Skeletal muscle tissue (tissue), 4 donors: ENCODE results near the gene ADIRF. TPM values are rescaled to one million over a fixed set of nuclear protein-coding genes. Genes with fewer than 3 reads are reported as not detected.

Source experiments
- H3K27ac ChIP-seq: one replicate; pipeline ENCODE4 v1.7.0; 2013; ENCODE audit warnings: mild to moderate bottlenecking, low read depth, low read length, inconsistent platforms
- H3K27me3 ChIP-seq, 3 donors: one replicate each; pipeline ENCODE4 v1.7.0; 2013; ENCODE audit warnings: low read length in 3 of 3; ENCODE audit not compliant: control insufficient read depth in 3 of 3, insufficient read depth in 3 of 3
- H3K36me3 ChIP-seq, 3 donors: one replicate each; pipeline ENCODE4 v1.7.0; 2013; ENCODE audit warnings: low read length in 3 of 3; ENCODE audit not compliant: control insufficient read depth in 3 of 3, insufficient read depth in 3 of 3
- H3K4me1 ChIP-seq, 3 donors: one replicate each; pipeline ENCODE4 v1.7.0; 2013; ENCODE audit warnings: low read length in 3 of 3, mild to moderate bottlenecking in 3 of 3; ENCODE audit not compliant: control insufficient read depth in 3 of 3, insufficient read depth in 3 of 3
- H3K4me3 ChIP-seq, 3 donors: one replicate each; pipeline ENCODE4 v1.7.0; 2013; ENCODE audit warnings: low read length in 3 of 3
- H3K9ac ChIP-seq, 3 donors: one replicate each; pipeline ENCODE4 v1.7.0; 2013; ENCODE audit warnings: low read length in 3 of 3, mild to moderate bottlenecking in 3 of 3, moderate library complexity in 2 of 3, low read depth in 1 of 3
- H3K9me3 ChIP-seq, 3 donors: one replicate each; pipeline ENCODE4 v1.7.0; 2013; ENCODE audit warnings: low read length in 3 of 3; ENCODE audit not compliant: control insufficient read depth in 3 of 3
- total RNA-seq: library from RNA; depleted of rRNA; stranded (reverse); fragments of >200 nt; gene quantifications from one replicate; pipeline ENCODE4 v1.2.3, GENCODE V29; 2014
- donor health status: Osteomylitis.

ADIRF gene
- total RNA-seq, 1 donor from 2014 or later, result 11.5 TPM

DNA sequence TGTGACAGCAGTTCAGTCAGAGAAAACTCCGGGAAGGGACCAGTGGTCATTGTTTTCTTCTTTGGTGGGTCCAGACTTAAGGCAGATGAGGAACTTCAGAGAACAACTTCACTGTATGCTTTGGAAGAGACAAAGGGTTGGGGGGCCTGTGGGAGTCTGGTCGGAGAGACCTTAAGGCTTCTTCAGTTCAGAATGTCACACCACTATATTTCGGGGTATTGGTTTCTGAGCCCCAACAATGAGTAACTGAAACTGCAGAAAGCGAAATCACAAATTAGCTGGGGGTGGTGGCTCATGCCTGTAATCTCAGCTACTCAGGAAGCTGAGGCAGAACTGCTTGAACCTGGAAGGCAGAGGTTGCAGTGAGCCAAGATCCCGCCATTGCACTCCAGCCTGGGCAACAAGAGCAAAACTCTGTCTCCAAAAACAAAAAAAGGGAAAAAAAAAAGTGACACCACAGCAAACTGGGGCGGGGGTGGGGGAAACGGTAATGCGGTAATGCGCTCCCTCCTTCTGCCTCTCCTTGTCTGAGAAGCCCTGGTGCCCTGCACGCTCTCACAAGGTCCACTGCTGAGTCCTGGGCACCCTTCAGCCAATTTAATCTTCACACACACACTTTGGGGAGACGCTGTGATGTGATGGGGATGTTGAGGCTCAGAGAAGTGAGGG is 2.2 kb upstream of the ADIRF start:
- no peak overlapping the region for H3K27ac ChIP-seq
- H3K27me3 ChIP-seq, result peaks cover 0 to 5% (median 0%) of the 10 kb centered on the region in 3 donors
- H3K4me1 ChIP-seq, result peaks cover 43 to 56% (median 46%) of the 10 kb centered on the region in 3 donors
- no peaks in the 10 kb centered on the region for H3K36me3 ChIP-seq
- no peaks in the 10 kb centered on the region for H3K9me3 ChIP-seq
- peak overlapping the region in 2 of 3 donors; percentile 25 to 51 for H3K9ac ChIP-seq
- H3K4me3 ChIP-seq, result peak overlapping the region; percentile 31 to 53 (median 49)

DNA sequence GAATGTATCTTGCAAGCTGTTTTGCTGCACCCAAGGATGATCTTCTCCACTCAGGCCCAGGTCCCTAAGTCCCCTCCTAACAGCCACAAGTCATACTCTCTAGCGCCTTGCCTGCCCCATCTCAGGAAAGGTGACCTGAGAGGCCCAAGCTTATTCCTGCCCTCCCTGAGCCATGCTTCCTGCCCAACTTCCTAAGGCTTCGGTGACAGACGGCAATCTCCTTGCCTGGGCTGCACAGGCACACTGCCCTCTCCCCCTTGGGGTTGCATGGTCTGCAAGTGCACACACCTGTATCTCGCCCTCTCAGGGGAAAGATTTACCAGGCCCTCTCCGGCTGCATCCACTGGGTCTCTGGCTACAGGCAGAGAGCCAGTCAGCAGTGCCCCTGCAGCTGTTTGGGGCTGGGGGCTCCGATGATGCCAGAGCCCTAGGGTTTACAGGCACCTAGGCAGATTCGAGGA is 771 bp upstream of the ADIRF start:
- Histone ChIP-seq H3K9ac (peak overlapping the region; percentile 86 to 96 (median 92)), H3K9me3 (no peaks in the 10 kb centered on the region), H3K4me1 (peaks cover 43 to 64% (median 52%) of the 10 kb centered on the region in 3 donors), H3K36me3 (no peaks in the 10 kb centered on the region), H3K27ac (peak overlapping the region; percentile 99), H3K27me3 (peaks cover 0 to 5% (median 0%) of the 10 kb centered on the region in 3 donors), H3K4me3 (peak overlapping the region; percentile 83 to 88 (median 85))

DNA sequence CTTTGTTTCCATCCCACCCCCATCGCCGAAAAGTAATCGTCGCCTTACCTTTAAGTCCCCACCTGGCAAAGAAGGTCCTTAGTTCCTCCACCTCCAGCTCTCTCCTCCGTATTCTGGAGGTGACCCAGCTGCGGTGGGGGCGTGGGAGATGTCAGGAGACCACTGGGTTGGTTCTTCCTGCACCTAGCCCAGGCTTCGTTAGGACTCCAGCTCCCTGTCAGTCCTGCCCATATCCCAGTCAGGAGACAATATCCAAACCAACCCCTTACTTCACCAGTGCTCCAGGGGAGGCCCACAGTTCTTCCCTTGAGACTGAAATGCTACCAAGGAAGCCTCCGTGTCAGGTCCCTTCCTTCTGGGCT is 693 bp downstream of the ADIRF start:
- Histone ChIP-seq H3K4me1 (peaks cover 43 to 64% (median 52%) of the 10 kb centered on the region in 3 donors), H3K4me3 (peak overlapping the region; percentile 83 to 88 (median 85)), H3K36me3 (no peaks in the 10 kb centered on the region), H3K9me3 (no peaks in the 10 kb centered on the region), H3K27ac (peak overlapping the region; percentile 99), H3K27me3 (peaks cover 0 to 5% (median 0%) of the 10 kb centered on the region in 3 donors), H3K9ac (peak overlapping the region; percentile 86 to 96 (median 92))

- peak overlapping the region; percentile 83 to 88 (median 85) for H3K4me3 ChIP-seq
- no peaks in the 10 kb centered on the region for H3K9me3 ChIP-seq
- peaks cover 42 to 60% (median 52%) of the 10 kb centered on the region in 3 donors for H3K4me1 ChIP-seq
- no peaks in the 10 kb centered on the region for H3K36me3 ChIP-seq
- peak overlapping the region; percentile 99 for H3K27ac ChIP-seq
- H3K27me3 ChIP-seq, result peaks cover 0 to 5% (median 0%) of the 10 kb centered on the region in 3 donors
- peak overlapping the region; percentile 86 to 96 (median 92) for H3K9ac ChIP-seq
Measured at GRCh38 chr10:86969421-86970041, 1.2 kb downstream of the ADIRF start.

DNA sequence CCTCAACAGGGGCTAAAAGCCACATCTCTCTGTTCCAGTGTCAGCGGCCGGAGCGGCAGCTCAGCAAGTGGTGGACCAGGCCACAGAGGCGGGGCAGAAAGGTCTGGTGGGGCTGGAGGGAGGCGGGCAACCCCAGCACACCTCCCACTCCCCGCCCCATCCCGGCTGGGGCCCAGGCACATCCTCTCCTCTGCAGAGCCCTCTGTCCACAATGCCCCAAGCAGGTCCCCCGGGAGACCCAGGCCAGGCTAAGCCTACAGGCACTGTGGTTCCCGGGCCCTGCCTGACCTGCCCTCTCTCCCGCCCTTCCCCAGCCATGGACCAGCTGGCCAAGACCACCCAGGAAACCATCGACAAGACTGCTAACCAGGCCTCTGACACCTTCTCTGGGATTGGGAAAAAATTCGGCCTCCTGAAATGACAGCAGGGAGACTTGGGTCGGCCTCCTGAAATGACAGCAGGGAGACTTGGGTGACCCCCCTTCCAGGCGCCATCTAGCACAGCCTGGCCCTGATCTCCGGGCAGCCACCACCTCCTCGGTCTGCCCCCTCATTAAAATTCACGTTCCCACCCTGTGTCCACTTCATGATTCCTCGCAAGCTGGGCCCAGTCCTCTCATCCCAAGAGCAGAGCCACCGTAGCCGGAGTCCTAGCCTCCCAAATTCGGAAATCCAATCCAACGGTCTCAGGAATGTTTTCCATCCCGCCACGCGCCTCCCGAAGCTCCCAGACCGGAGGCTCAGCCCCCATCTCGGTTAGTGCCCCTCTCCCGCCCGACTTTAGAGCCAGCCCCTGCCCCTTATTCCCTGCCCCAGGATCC is 2.1 kb downstream of the ADIRF start:
- peak overlapping the region; percentile 99 for H3K27ac ChIP-seq
- peak overlapping the region; percentile 83 to 88 (median 85) for H3K4me3 ChIP-seq
- peaks cover 0 to 5% (median 0%) of the 10 kb centered on the region in 3 donors for H3K27me3 ChIP-seq
- H3K36me3 ChIP-seq, result no peaks in the 10 kb centered on the region
- no peaks in the 10 kb centered on the region for H3K9me3 ChIP-seq
- peak overlapping the region; percentile 86 to 96 (median 92) for H3K9ac ChIP-seq
- peaks cover 41 to 60% (median 52%) of the 10 kb centered on the region in 3 donors for H3K4me1 ChIP-seq

DNA sequence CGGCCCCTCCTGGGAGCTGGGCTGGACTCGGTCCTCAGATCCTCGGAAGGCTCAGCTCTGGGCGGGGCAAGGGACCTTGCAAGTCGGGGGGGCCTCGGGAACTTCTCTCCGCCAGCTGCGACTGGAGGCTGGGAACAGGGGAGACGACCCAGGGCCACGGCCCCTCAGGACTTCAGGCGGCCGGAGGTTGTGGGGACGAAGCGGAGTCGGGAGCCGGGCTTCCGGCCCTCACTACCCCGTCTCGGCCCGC is 2.6 kb downstream of the ADIRF start:
- H3K36me3 ChIP-seq, result no peaks in the 10 kb centered on the region
- H3K9ac ChIP-seq, result peak overlapping the region; percentile 86 to 96 (median 92)
- peaks cover 41 to 55% (median 50%) of the 10 kb centered on the region in 3 donors for H3K4me1 ChIP-seq
- no peaks in the 10 kb centered on the region for H3K9me3 ChIP-seq
- H3K27ac ChIP-seq, result peak overlapping the region; percentile 99
- H3K27me3 ChIP-seq, result peaks cover 0 to 5% (median 0%) of the 10 kb centered on the region in 3 donors
- peak overlapping the region; percentile 83 to 88 (median 85) for H3K4me3 ChIP-seq

DNA sequence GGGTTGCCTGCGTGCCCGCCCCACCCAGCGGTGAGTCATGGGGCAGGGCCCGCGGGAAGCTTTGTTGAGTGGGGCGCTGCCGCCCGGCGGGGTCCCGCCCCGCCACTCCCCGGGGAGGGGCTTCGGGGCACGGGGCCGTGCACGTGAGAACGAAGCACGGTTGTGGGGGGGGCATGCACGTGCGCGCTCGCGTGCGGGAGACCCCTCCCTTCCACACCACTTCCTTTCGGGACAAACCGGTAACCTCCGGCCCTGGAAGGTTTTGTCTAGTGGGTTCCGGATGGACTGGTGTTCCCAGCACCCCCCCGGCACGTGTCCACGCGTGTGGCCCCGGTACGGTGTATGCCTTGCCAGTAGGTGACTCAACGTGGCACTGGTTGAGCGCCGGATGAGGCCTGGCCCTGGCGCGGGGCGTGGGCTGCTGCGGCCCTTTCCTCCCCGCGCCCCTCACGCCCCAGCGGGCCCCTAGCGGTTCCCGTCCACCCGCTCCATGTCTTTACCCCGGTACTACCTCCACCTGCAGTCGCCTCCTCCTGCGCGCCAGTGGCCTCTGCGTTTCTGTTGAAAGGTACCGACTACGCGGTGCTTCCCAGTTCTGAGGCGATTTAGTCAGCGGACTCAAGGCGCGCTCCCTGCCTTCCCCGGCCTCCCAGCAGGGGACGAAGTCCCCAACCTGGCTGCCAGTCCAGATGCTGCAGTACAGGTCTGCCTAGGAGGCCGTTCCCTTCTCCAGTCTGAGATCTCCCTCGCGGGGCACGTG is 3.1 kb downstream of the ADIRF start:
- Histone ChIP-seq H3K4me1 (peaks cover 39 to 51% (median 46%) of the 10 kb centered on the region in 3 donors), H3K4me3 (peak overlapping the region; percentile 83 to 88 (median 85)), H3K27me3 (peaks cover 0 to 5% (median 0%) of the 10 kb centered on the region in 3 donors), H3K27ac (peak overlapping the region; percentile 99), H3K9ac (peak overlapping the region; percentile 86 to 96 (median 92)), H3K9me3 (no peaks in the 10 kb centered on the region), H3K36me3 (no peaks in the 10 kb centered on the region)

- peaks cover 0 to 5% (median 0%) of the 10 kb centered on the region in 3 donors for H3K27me3 ChIP-seq
- no peaks in the 10 kb centered on the region for H3K36me3 ChIP-seq
- no peak overlapping the region for H3K27ac ChIP-seq
- no peaks in the 10 kb centered on the region for H3K9me3 ChIP-seq
- peaks cover 28 to 38% (median 37%) of the 10 kb centered on the region in 3 donors for H3K4me1 ChIP-seq
- no peak overlapping the region for H3K9ac ChIP-seq
- H3K4me3 ChIP-seq, result no peak overlapping the region
Measured at GRCh38 chr10:86972613-86973380, 4.5 kb downstream of the ADIRF start.

DNA sequence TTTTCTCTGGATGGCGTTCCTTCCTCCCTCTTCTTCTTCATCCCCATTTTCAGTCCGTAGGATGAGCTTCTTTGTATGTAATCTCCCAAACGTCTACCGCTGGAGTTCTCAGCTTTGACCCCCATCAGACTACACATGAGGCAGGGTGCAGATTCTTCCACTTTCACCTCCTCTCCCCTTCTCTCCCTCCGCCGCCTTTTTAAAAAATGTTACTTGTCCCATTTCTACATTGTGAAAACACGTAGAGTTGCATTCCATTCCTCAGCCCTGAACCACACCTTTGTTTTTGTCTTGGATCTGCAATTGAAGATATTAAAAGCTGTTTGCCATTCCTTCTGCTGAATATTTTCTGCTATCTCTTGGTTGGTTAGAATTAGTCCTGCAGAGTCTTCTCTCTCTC is 6.2 kb downstream of the ADIRF start:
- Histone ChIP-seq H3K4me1 (peaks cover 15 to 31% (median 29%) of the 10 kb centered on the region in 3 donors), H3K4me3 (no peak overlapping the region), H3K9me3 (no peaks in the 10 kb centered on the region), H3K9ac (no peak overlapping the region), H3K36me3 (no peaks in the 10 kb centered on the region), H3K27ac (no peak overlapping the region), H3K27me3 (peaks cover 0 to 2% (median 0%) of the 10 kb centered on the region in 3 donors)
